Activated naive CD4-positive, alpha-beta T cell treated with anti-CD3 and anti-CD28 coated beads, Interleukin-2, amount 50 U/mL, for 16 hours (primary cell): Measurements from ENCODE around the gene IGFBP4.

Experiments
- DNase-seq: peaks from one replicate; pipeline ENCODE4 v3.0.0-alpha.2; 2020

The IGFBP4 gene

DNA sequence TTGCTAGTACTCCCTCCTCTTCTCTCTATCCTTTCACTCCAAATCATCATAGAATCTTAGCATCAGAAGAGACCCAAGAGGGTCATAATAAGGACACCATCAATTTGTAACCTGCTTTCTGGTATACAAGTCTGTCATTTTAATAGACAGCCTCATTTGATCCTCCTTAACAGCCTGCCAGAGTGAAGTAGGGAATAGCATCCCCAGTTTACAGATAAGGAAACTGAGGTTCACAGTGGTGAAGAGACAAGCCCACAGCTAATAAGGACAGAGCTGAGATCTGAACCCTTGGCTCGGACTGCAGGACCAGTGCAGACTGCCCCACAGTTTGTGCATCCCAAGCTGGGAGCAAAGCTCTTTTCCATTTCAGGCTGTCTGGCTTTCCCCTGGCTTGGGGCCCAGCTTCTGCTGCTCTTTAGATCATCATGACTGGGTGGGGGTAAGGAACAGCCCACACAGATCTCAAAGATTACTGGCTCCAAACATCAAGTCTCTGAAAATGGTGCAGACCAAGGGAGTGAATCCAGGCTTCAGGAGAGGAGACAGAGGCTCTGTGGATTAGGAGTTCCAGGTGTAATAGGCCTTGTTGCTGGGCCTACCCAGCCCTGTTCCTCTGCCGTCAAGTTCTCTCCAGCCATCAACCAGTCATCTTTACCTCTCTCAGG is 10.3 kb upstream of the IGFBP4 start:
- DNase-seq, result no peak

DNA sequence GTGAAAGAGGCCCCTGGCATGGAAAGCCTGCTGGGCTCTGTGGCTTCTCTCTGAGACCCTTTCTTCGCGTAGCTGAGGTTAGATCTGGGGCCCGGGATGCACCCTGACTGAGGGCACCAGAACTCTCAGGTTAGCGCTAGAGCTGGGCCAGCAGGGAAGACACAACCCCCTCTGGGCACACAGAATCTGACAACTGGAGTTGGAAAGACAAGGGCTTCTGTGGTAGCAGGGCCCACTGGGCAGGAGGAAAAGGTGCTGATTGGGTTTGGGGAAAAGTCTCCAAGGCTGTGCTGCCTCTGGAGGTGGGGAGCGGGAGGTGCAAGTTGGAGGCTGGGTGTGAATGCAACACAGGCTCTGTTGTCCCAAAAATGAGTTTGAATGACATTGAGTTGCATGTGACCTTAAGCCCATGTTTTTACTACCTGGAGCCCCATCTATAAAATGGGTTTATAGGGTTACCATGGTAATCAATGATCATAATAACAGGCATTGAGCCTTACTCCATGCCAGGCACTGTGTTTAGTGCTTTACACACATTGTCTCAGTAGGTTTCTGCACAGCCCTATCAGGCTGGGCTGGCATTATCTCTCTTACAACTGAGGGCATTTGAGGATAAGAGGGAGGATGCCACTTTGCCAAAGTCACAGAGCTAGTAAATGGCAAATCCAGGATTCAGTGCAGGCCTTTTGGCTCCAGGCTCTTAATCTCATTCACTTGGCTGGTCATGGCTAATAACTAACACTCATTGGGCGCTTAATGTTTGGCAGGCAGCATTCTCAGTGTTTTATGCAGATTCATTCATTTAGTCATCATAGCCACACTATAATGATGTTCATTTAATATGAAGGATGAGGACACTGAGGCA is 9.5 kb upstream of the IGFBP4 start:
- no peak for DNase-seq

GRCh38 chr17:40436636-40437035 is 6.6 kb upstream of the IGFBP4 start:
- DNase-seq, result no peak

DNA sequence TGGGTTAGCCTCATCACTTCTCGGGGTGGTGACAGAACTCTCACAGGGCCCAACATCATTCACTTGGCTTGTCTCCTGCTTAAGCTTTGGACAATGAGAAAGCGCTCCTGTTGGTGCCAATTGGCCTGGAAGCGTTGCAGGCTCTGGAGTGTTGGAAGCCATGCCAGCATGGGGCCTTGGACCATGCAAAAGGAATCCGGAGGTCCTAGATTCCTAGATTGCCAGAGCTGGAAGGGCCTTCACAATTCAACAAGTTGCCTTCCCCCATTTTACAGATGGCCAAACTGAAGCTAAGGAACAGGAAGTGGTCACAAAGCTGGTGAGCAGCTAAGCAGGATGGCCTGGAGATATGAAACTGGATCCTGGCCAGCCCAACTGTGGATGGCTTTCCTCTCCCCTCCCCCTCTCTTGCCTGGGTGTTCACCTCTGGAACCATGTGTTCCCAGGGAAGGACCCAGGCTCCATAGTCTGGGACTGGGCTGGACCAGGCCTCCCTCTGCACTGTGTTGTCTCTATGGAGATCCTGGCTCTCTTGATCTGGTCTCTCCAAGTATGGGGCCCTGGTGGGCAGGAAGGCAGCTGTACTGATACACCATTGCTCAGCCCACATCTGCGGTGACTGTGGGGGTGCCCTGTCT is 6.0 kb upstream of the IGFBP4 start:
- no peak for DNase-seq

DNA sequence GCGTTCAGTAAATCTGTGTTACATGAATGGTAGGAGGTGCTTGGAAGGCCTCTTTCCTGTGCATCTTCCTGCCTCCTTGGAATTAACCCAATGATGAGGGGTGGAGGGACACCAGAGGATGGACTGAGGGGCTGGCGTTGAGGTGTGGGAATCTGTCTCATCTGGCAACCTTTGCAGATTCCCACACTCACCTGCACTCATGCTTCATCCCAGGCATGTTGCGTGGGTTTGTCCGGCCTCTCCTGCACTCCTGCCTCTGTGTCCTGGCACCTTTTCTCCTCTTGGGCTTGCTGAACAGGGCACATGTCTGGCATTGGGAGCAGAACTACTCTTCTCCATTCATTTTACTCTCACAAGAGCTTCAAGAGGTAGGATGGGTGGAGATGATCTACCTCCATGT is 3.1 kb upstream of the IGFBP4 start:
- DNase-seq, result no peak

- DNase-seq, result no peak
Measured at GRCh38 chr17:40442392-40443195, 656 bp upstream of the IGFBP4 start.

- no peak for DNase-seq
Measured at GRCh38 chr17:40443988-40444899, 994 bp downstream of the IGFBP4 start.

DNA sequence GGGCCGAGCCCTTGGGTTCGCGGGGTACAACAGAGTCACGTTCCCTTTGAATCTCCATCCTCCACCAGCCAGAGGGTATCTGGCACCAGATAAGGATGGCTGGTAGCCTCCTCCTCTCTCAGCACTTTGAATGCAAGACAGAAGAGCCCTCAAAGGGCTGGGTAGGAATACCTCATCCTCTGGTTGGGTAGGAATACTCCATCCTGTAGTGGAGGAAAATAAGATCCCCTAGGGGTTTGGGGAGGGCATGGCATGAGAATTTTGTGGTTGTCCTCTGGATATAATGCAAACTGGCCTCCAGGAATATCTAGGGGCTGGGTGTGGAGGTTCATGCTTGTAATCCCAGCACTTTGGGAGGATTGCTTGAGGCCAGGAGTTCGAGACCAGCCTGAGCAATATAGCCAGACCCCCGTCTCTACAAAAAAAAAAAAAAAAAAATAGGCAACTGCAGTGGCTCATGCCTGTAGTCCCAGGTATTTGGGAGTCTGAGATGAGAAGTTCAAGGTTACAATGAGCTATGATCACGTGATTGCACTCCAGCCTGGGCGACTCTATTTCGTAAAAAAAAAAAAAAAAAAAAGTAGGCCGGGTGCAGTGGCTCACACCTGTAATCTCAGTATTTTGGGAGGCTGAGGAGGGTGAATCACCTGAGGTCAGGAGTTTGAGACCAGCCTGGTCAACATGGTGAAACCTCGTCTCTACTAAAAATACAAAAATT is 2.7 kb downstream of the IGFBP4 start:
- DNase-seq, result no peak

- no peak for DNase-seq
Measured at GRCh38 chr17:40447148-40447644, 3.9 kb downstream of the IGFBP4 start.

- DNase-seq, result no peak
Measured at GRCh38 chr17:40447806-40448205, 4.6 kb downstream of the IGFBP4 start.

- no peak for DNase-seq
Measured at GRCh38 chr17:40448213-40448638, 5.0 kb downstream of the IGFBP4 start.

GRCh38 chr17:40448639-40449261 is 5.5 kb downstream of the IGFBP4 start:
- DNase-seq, result no peak

DNA sequence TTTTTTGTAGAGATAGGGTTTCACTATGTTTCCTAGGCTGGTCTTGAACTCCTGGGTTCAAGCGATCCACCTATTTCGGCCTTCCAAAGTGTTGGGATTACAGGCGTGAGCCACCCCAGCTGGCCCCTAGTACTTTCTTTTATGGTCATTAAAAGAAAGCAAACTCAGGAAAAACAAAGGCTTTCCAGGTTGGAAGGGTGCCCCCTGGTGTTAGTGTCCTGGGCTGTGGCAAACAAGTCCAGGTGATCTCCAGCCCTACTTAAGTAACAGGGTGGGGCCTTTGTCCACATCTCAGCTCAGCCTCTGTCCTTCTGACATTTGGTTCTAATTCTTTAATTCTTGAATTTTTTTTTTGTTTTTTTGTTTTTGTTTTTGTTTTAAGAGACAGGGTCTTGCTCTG is 6.9 kb downstream of the IGFBP4 start:
- peak; percentile 43 for DNase-seq

DNA sequence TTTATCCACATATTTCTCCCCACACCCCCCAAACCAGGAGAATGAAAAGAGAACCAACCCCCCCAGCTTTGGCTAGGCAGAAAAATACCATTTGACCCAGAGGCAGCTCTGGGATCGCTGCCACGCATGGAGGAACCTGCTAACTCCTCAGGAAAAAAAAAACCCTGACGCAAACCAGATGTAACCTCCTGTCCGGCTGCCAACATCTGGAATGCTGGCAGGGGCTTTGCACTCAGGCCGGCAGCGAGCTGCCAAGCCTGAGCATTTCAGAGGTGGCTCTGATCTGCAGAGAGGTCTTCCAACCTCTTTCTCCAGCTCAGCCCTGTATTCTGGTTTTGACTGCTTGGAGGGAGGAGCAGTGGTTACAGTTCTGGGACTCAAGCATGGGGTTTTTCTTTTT is 8.2 kb downstream of the IGFBP4 start:
- no peak for DNase-seq

DNA sequence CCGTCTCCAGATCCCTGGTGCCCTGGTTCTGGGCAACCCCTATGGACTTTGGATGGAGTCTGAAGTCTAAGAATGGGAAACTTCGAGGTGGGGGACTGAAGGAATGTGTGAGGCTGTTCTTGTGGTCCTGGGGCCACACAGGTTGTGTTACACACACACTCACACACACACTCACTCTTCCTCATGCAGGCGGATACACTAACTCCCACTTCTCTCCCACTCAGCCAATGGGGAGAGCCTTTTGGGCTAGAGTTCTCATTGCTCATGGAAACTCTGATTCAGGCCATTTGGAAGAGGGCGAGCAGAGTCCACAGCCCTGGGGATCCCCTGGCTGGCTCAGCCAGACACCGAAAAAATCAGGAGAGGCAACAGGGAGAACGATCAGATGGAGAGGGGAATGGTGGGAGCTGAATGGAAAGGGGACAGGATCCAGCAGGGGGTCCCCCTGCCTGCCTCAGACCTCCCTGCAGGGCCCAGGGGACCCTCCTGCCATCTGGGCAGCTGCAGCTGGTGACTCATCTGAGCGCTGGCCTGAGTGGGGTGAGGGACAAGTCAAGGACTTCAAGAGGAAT is 9.1 kb downstream of the IGFBP4 start:
- no peak for DNase-seq

- no peak for DNase-seq
Measured at GRCh38 chr17:40452921-40453378, 9.7 kb downstream of the IGFBP4 start.

- DNase-seq, result no peak
Measured at GRCh38 chr17:40453881-40454612, 10.8 kb downstream of the IGFBP4 start.

- DNase-seq, result no peak
Measured at GRCh38 chr17:40454613-40454995, 11.4 kb downstream of the IGFBP4 start.

DNA sequence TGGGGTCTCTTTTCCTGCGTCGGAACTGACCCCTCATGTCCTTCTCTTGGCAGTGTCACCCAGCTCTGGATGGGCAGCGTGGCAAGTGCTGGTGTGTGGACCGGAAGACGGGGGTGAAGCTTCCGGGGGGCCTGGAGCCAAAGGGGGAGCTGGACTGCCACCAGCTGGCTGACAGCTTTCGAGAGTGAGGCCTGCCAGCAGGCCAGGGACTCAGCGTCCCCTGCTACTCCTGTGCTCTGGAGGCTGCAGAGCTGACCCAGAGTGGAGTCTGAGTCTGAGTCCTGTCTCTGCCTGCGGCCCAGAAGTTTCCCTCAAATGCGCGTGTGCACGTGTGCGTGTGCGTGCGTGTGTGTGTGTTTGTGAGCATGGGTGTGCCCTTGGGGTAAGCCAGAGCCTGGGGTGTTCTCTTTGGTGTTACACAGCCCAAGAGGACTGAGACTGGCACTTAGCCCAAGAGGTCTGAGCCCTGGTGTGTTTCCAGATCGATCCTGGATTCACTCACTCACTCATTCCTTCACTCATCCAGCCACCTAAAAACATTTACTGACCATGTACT is 13.2 kb downstream of the IGFBP4 start:
- DNase-seq, result no peak
